HCT116 (cell line): ENCODE data around the gene CRHR1. TPM values are rescaled to one million over a fixed set of nuclear protein-coding genes. Genes with fewer than 3 reads are reported as not detected.

ENCODE experiments used
- ATAC-seq: fragments of 200-7000 bp; cut with Tn5 transposase; 2 replicates; pipeline ENCODE4 v1.9.1; 2020; ENCODE audit warnings: mild to moderate bottlenecking, moderate library complexity
- BruUV-seq: library from RNA; stranded (reverse); fragments of 400-500 nt; replicated peaks from 2 replicates; lab custom pipeline; 2021; lab: Mats Ljungman, UMichigan
- CTCF ChIA-PET: fragments of 300-600 bp; sonication (Branson Sonifier 250); formaldehyde crosslinking; loops from one replicate; lab custom pipeline; 2021; ENCODE audit warnings: antibody characterized with exemption; lab: Charles Lee
- POLR2A ChIA-PET: fragments of 300-600, 350-600 bp; sonication (Branson Sonifier 250); formaldehyde crosslinking; loops from one replicate; lab custom pipeline; 2021; ENCODE audit warnings: antibody characterized with exemption; lab: Charles Lee
- RAD21 ChIA-PET, 2 experiments: fragments of 300-600 bp; sonication (Branson Sonifier 250); formaldehyde crosslinking; loops; one replicate each; lab custom pipeline; 2023; ENCODE audit warnings: low total read pairs in 2 of 2; ENCODE audit not compliant: uncharacterized antibody in 2 of 2, unreplicated experiment in 2 of 2, low non-redundant PET in 1 of 2; lab: Charles Lee
- DNase-seq: peaks from one replicate; pipeline ENCODE4 v3.0.0-alpha.2; 2010; ENCODE audit warnings: low read depth, low spot score
- H2AFZ ChIP-seq: fragments of 200-600 bp; shearing (Covaris generic), sonication (generic); 2 replicates; pipeline ENCODE4 v1.6.1; 2017; ENCODE audit warnings: low read depth, mixed run types, mixed read lengths, antibody characterized with exemption, low read length; ENCODE audit not compliant: poor library complexity, severe bottlenecking
- H3K27ac ChIP-seq: 2 replicates; pipeline ENCODE4 v1.5.1; 2012; ENCODE audit warnings: low read depth, low read length
- H3K27me3 ChIP-seq: fragments of 200-600 bp; sonication (generic); 2 replicates; pipeline ENCODE4 v1.6.1; 2016; ENCODE audit warnings: mixed run types, low read length, mixed read lengths; ENCODE audit not compliant: insufficient read depth
- H3K36me3 ChIP-seq, 2 experiments: fragments of 200-500 bp in 1 of 2; fragments of 200-600 bp in 1 of 2; sonication (Bioruptor generic) in 1 of 2; sonication (generic) in 1 of 2; 2 replicates each; pipeline versions ENCODE4 v1.5.1 to v1.6.1; 2014 to 2016; ENCODE audit warnings: low read length in 2 of 2, inconsistent platforms in 1 of 2, mixed read lengths in 1 of 2, mixed run types in 1 of 2; ENCODE audit not compliant: insufficient read depth in 2 of 2, control insufficient read depth in 1 of 2
- H3K4me1 ChIP-seq, 2 experiments: fragments of 200-600 bp in 1 of 2; sonication (generic) in 1 of 2; 2 replicates each; pipeline versions ENCODE4 v1.5.1 to v1.6.1; 2012 to 2017; ENCODE audit warnings: low read length in 2 of 2, inconsistent platforms in 1 of 2, mild to moderate bottlenecking in 1 of 2, mixed read lengths in 1 of 2, mixed run types in 1 of 2, moderate library complexity in 1 of 2; ENCODE audit not compliant: insufficient read depth in 2 of 2, control insufficient read depth in 1 of 2
- H3K4me2 ChIP-seq: fragments of 200-600 bp; sonication (generic); 2 replicates; pipeline ENCODE4 v1.6.1; 2017; ENCODE audit warnings: mixed run types, low read length, mixed read lengths
- H3K4me3 ChIP-seq, 2 experiments: fragments of 200-600 bp in 1 of 2; sonication (generic) in 1 of 2; replicated peaks in 1 of 2; 2 replicates each; pipeline ENCODE4 v1.5.1; 2011 to 2016; ENCODE audit warnings: low read length in 2 of 2, control low read depth in 1 of 2, low read depth in 1 of 2, mild to moderate bottlenecking in 1 of 2, mixed read lengths in 1 of 2, mixed run types in 1 of 2
- H3K79me2 ChIP-seq: fragments of 200-600 bp; sonication (generic); 2 replicates; pipeline ENCODE4 v1.6.1; 2017; ENCODE audit warnings: mild to moderate bottlenecking, mixed run types, low read length, moderate library complexity, mixed read lengths; ENCODE audit not compliant: insufficient read depth
- H3K9ac ChIP-seq: fragments of 200-600 bp; sonication (generic); 2 replicates; pipeline ENCODE4 v1.6.1; 2016; ENCODE audit warnings: low read length, mixed read lengths
- H3K9me2 ChIP-seq: fragments of 200-600 bp; sonication (generic), shearing (Covaris generic); 2 replicates; pipeline ENCODE4 v1.6.1; 2017; ENCODE audit warnings: mixed run types, mild to moderate bottlenecking, moderate library complexity; ENCODE audit not compliant: insufficient read depth
- H3K9me3 ChIP-seq, 2 experiments: fragments of 200-500 bp in 1 of 2; fragments of 200-600 bp in 1 of 2; sonication (Bioruptor generic) in 1 of 2; sonication (generic) in 1 of 2; 2 replicates each; pipeline ENCODE4 v1.6.1; 2014 to 2017; ENCODE audit warnings: low read length in 2 of 2, mixed read lengths in 2 of 2, inconsistent platforms in 1 of 2, low read depth in 1 of 2, mild to moderate bottlenecking in 1 of 2, mixed run types in 1 of 2, moderate library complexity in 1 of 2; ENCODE audit not compliant: control insufficient read depth in 1 of 2, insufficient read depth in 1 of 2
- H4K20me1 ChIP-seq: fragments of 200-600 bp; sonication (generic), shearing (Covaris generic); 2 replicates; pipeline ENCODE4 v1.6.1; 2017; ENCODE audit warnings: mixed run types, mild to moderate bottlenecking, moderate library complexity; ENCODE audit not compliant: insufficient read depth
- ELF1 ChIP-seq: IDR thresholded peaks from 2 replicates; pipeline ENCODE4 v1.6.1; 2012; ENCODE audit warnings: low read depth, borderline replicate concordance
- EZH2 ChIP-seq: fragments of 200-600 bp; sonication (generic); IDR thresholded peaks from 2 replicates; pipeline ENCODE4 v1.6.1; 2017; ENCODE audit warnings: antibody characterized with exemption, mixed run types
- RAD21 ChIP-seq: IDR thresholded peaks from 2 replicates; pipeline ENCODE4 v1.6.1; 2012; ENCODE audit warnings: low read depth, mild to moderate bottlenecking
- SRF ChIP-seq: IDR thresholded peaks from 2 replicates; pipeline ENCODE4 v1.6.1; 2012; ENCODE audit warnings: low read depth
- TCF7L2 ChIP-seq: IDR thresholded peaks from 2 replicates; pipeline ENCODE4 v1.7.0; 2011; ENCODE audit warnings: borderline replicate concordance, inconsistent platforms; ENCODE audit not compliant: insufficient read depth, insufficient read length; ENCODE audit errors: extremely low read depth
- YY1 ChIP-seq: IDR thresholded peaks from 2 replicates; pipeline ENCODE4 v1.6.1; 2011; ENCODE audit warnings: low read length, low read depth, moderate library complexity, mild to moderate bottlenecking; ENCODE audit not compliant: insufficient replicate concordance; ENCODE audit errors: extremely low read depth
- intact Hi-C: fragments of 100-400 bp; cut with micrococcal nuclease; formaldehyde crosslinking; loops from 2 replicates; pipeline ENCODE4 v1.10.0; 2022
- total RNA-seq: library from RNA; stranded (reverse); gene quantifications from one replicate; pipeline ENCODE4 v1.2.1, GENCODE V29; 2021; ENCODE audit not compliant: unreplicated experiment
- TF ChIP-seq, protein P1 (sequence below): IDR thresholded peaks from 2 replicates; pipeline ENCODE4 v1.6.1; 2012; ENCODE audit warnings: low read depth

CRHR1 gene
- total RNA-seq, 1 experiment from 2014 or later: 0.12 TPM

DNA sequence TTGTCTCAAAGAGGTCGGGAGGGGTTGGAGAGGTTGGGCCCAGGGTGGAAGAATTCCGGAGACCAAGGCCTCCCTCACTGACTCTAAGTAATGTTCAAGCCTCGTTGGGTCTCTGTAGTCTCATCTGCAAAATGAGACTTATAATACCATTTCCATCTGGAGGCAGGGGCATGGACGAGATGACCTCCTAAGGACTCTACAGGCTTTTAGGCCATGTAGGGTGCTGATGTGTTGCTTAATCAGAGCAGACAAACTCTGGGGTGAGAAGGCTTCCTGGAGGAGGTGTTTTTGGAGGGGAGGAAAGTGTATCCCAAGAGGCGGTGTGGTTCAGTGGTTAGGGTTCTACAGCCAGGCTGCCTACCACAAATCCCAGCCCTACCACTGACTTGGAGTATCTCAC lies 63.6 kb downstream of the CRHR1 start:
- H3K4me3 ChIP-seq: no peak overlapping the region
- no peaks in the 10 kb centered on the region for H3K9me3 ChIP-seq
- no peaks in the 10 kb centered on the region for H3K36me3 ChIP-seq
- no peak overlapping the region for H3K4me2 ChIP-seq
- H3K79me2 ChIP-seq: no peaks in the 10 kb centered on the region
- no peak for DNase-seq
- BruUV-seq: no TSS peak
- RAD21 ChIA-PET: no interaction called here
- no peak overlapping the region for H2AFZ ChIP-seq
- no peaks in the 10 kb centered on the region for H4K20me1 ChIP-seq
- no peak for TF ChIP-seq ELF1
- TF ChIP-seq TCF7L2: no peak
- no peak for TF ChIP-seq YY1
- TF ChIP-seq SRF: no peak
- no peak for TF ChIP-seq RAD21
- TF ChIP-seq, protein P1, sequence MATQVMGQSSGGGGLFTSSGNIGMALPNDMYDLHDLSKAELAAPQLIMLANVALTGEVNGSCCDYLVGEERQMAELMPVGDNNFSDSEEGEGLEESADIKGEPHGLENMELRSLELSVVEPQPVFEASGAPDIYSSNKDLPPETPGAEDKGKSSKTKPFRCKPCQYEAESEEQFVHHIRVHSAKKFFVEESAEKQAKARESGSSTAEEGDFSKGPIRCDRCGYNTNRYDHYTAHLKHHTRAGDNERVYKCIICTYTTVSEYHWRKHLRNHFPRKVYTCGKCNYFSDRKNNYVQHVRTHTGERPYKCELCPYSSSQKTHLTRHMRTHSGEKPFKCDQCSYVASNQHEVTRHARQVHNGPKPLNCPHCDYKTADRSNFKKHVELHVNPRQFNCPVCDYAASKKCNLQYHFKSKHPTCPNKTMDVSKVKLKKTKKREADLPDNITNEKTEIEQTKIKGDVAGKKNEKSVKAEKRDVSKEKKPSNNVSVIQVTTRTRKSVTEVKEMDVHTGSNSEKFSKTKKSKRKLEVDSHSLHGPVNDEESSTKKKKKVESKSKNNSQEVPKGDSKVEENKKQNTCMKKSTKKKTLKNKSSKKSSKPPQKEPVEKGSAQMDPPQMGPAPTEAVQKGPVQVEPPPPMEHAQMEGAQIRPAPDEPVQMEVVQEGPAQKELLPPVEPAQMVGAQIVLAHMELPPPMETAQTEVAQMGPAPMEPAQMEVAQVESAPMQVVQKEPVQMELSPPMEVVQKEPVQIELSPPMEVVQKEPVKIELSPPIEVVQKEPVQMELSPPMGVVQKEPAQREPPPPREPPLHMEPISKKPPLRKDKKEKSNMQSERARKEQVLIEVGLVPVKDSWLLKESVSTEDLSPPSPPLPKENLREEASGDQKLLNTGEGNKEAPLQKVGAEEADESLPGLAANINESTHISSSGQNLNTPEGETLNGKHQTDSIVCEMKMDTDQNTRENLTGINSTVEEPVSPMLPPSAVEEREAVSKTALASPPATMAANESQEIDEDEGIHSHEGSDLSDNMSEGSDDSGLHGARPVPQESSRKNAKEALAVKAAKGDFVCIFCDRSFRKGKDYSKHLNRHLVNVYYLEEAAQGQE: no peak
- TF ChIP-seq EZH2: no peak
- ATAC-seq: no peak
- CTCF ChIA-PET: no interaction called here
- no peak overlapping the region for H3K27ac ChIP-seq
- POLR2A ChIA-PET: no interaction called here
- H3K9ac ChIP-seq: no peak overlapping the region
- peaks cover 0 to 6% of the 10 kb centered on the region in 2 experiments; a peak in 2 of 4 replicates for H3K4me1 ChIP-seq
- H3K27me3 ChIP-seq: no peaks in the 10 kb centered on the region
- intact Hi-C loops: no loop called here
- H3K9me2 ChIP-seq: no peaks in the 10 kb centered on the region
